Endothelial cell of umbilical vein (primary cell): ENCODE results near the gene SCYL2. TPM values are rescaled to one million over a fixed set of nuclear protein-coding genes. Genes with fewer than 3 reads are reported as not detected.

Source experiments
- BruUV-seq: library from RNA; stranded (reverse); fragments of 400-500 nt; replicated peaks from 2 replicates; lab custom pipeline; 2021; lab: Mats Ljungman, UMichigan
- CTCF ChIA-PET: fragments of 300-600, 350-600 bp; sonication (Branson Sonifier 250); formaldehyde crosslinking; loops from one replicate; lab custom pipeline; 2021; ENCODE audit warnings: antibody characterized with exemption, inconsistent platforms; lab: Charles Lee
- POLR2A ChIA-PET: fragments of 300-600, 350-600 bp; sonication (Branson Sonifier 250); formaldehyde crosslinking; loops from one replicate; lab custom pipeline; 2021; ENCODE audit warnings: antibody characterized with exemption, inconsistent platforms; lab: Charles Lee
- DNase-seq: peaks from one replicate; pipeline ENCODE4 v3.0.0-alpha.2; 2011; ENCODE audit warnings: low read depth, low spot score
- FAIRE-seq: peaks from 2 replicates; lab custom pipeline; 2011; peaks lifted over from hg19 to GRCh38; lab: Jason Lieb, UNC
- H2AFZ ChIP-seq: 2 replicates; pipeline ENCODE4 v1.6.0; 2012; ENCODE audit warnings: low read depth, low read length, control low read depth, inconsistent platforms
- H3K27ac ChIP-seq: 2 replicates; pipeline ENCODE4 v1.5.1; 2011; ENCODE audit warnings: low read depth, mild to moderate bottlenecking, control low read depth, low read length, moderate library complexity; ENCODE audit not compliant: insufficient read depth
- H3K27me3 ChIP-seq, 2 experiments: 2 replicates each; pipeline versions ENCODE4 v1.6.0 to v1.6.1; 2011; ENCODE audit warnings: low read length in 2 of 2, mixed read lengths in 1 of 2; ENCODE audit not compliant: control insufficient read depth in 2 of 2, insufficient read depth in 2 of 2
- H3K36me3 ChIP-seq, 2 experiments: 2 replicates in 1 of 2; 3 replicates in 1 of 2; pipeline ENCODE4 v1.5.1; 2011; ENCODE audit warnings: low read length in 2 of 2, mild to moderate bottlenecking in 1 of 2, moderate library complexity in 1 of 2; ENCODE audit not compliant: control insufficient read depth in 2 of 2, insufficient read depth in 2 of 2; ENCODE audit errors: extremely low read depth in 1 of 2
- H3K4me1 ChIP-seq: 3 replicates; pipeline ENCODE4 v1.5.1; 2011; ENCODE audit warnings: mild to moderate bottlenecking, low read length; ENCODE audit not compliant: control insufficient read depth, insufficient read depth; ENCODE audit errors: extremely low read depth
- H3K4me2 ChIP-seq: 2 replicates; pipeline ENCODE4 v1.6.1; 2011; ENCODE audit warnings: low read length, control low read depth, mixed read lengths; ENCODE audit not compliant: insufficient read depth
- H3K4me3 ChIP-seq, 3 experiments: fragments of 200-600 bp in 1 of 3; sonication (generic), shearing (Covaris generic) in 1 of 3; replicated peaks in 1 of 3; 2 replicates each; pipeline ENCODE4 v1.5.1; 2011 to 2016; ENCODE audit warnings: control low read depth in 3 of 3, low read length in 3 of 3, mild to moderate bottlenecking in 2 of 3, inconsistent platforms in 1 of 3, low read depth in 1 of 3, moderate library complexity in 1 of 3; ENCODE audit not compliant: insufficient read depth in 1 of 3
- H3K79me2 ChIP-seq: 2 replicates; pipeline ENCODE4 v1.6.0; 2012; ENCODE audit warnings: low read length, inconsistent platforms; ENCODE audit not compliant: control insufficient read depth, insufficient read depth
- H3K9ac ChIP-seq: replicated peaks from 2 replicates; pipeline ENCODE3; 2011; ENCODE audit warnings: low read length, control low read depth; ENCODE audit not compliant: insufficient read depth; ENCODE audit errors: extremely low read depth
- H3K9me1 ChIP-seq: replicated peaks from 3 replicates; pipeline ENCODE4 v1.6.0; 2011; ENCODE audit warnings: mild to moderate bottlenecking, low read length; ENCODE audit not compliant: control insufficient read depth, insufficient read depth; ENCODE audit errors: extremely low read depth
- H3K9me3 ChIP-seq: replicated peaks from 2 replicates; pipeline ENCODE4 v1.5.1; 2012; ENCODE audit warnings: low read length, inconsistent platforms; ENCODE audit not compliant: control insufficient read depth, insufficient read depth
- H4K20me1 ChIP-seq: replicated peaks from 2 replicates; pipeline ENCODE3; 2011; ENCODE audit warnings: mild to moderate bottlenecking, low read length; ENCODE audit not compliant: control insufficient read depth, insufficient read depth; ENCODE audit errors: extremely low read depth
- EZH2 ChIP-seq: IDR thresholded peaks from 2 replicates; pipeline ENCODE4 v1.6.1; 2012; ENCODE audit warnings: borderline replicate concordance, low read depth, mild to moderate bottlenecking, moderate library complexity, low read length, inconsistent platforms; ENCODE audit not compliant: severe bottlenecking
- FOS ChIP-seq: IDR thresholded peaks from 2 replicates; pipeline ENCODE4 v1.6.1; 2011; ENCODE audit warnings: mild to moderate bottlenecking, low read length, moderate library complexity, borderline replicate concordance; ENCODE audit not compliant: insufficient read depth
- GATA2 ChIP-seq: IDR thresholded peaks from 2 replicates; pipeline ENCODE4 v1.7.0; 2011; ENCODE audit warnings: low read depth, mild to moderate bottlenecking, moderate library complexity, mixed read lengths, low read length; ENCODE audit not compliant: insufficient read length, insufficient read depth
- JUN ChIP-seq: IDR thresholded peaks from 2 replicates; pipeline ENCODE4 v1.6.1; 2011; ENCODE audit warnings: borderline replicate concordance, low read depth; ENCODE audit not compliant: insufficient read length, insufficient read depth
- MYC ChIP-seq: IDR thresholded peaks from one replicate; pipeline ENCODE4 v1.6.1; 2011; ENCODE audit warnings: mild to moderate bottlenecking, low read depth, low read length
- POLR2A ChIP-seq: IDR thresholded peaks from 2 replicates; pipeline ENCODE4 v1.6.1; 2012; ENCODE audit warnings: low read depth, mild to moderate bottlenecking, control low read depth, low read length
- POLR2AphosphoS5 ChIP-seq: IDR thresholded peaks from 2 replicates; pipeline ENCODE4 v1.6.1; 2012; ENCODE audit warnings: low read depth, mild to moderate bottlenecking, control low read depth, low read length, moderate library complexity; ENCODE audit not compliant: insufficient read depth
- dilution Hi-C: fragments of 300-500 bp; cut with MboI; formaldehyde crosslinking; loops from one replicate; pipeline ENCODE4 v1.15.0; 2019; ENCODE audit warnings: low sequenced_read_pairs; ENCODE audit not compliant: extremely low pct_ligation_motif_present
- intact Hi-C: fragments of 100-400 bp; cut with micrococcal nuclease; formaldehyde crosslinking; loops from one replicate; pipeline ENCODE4 v1.10.0; 2022
- polyA plus RNA-seq, 4 experiments: library from polyadenylated mRNA; depleted of rRNA in 3 of 4; stranded (reverse) in 3 of 4; unstranded in 1 of 4; fragments of >200 nt; gene quantifications; 2 replicates each; pipeline versions ENCODE4 v1.2.1 to v1.2.3, GENCODE V29; 2011 to 2012; ENCODE audit warnings: missing spikeins in 1 of 4
- total RNA-seq: library from RNA; stranded (reverse); gene quantifications from 2 replicates; pipeline ENCODE4 v1.2.3, GENCODE V29; 2021
- TF ChIP-seq, protein P1 (sequence below): IDR thresholded peaks from 2 replicates; pipeline ENCODE4 v1.6.1; 2011; ENCODE audit not compliant: insufficient read depth, insufficient read length
- TF ChIP-seq, protein P2 (sequence below), 2 donors: IDR thresholded peaks; 1 replicate in 1 of 2; 2 replicates in 1 of 2; pipeline ENCODE4 v1.5.1; 2011; ENCODE audit warnings: low read length in 2 of 2, mild to moderate bottlenecking in 2 of 2, moderate library complexity in 2 of 2, control low read depth in 1 of 2, inconsistent platforms in 1 of 2, low read depth in 1 of 2; ENCODE audit not compliant: insufficient read depth in 1 of 2; ENCODE audit errors: extremely low read depth in 1 of 2

The SCYL2 gene
- total and polyA plus RNA-seq, 2 donors (not counting 3 experiments of a cell fraction or from before 2014, with no cell fraction given) = 12.5 to 41.4 TPM

DNA sequence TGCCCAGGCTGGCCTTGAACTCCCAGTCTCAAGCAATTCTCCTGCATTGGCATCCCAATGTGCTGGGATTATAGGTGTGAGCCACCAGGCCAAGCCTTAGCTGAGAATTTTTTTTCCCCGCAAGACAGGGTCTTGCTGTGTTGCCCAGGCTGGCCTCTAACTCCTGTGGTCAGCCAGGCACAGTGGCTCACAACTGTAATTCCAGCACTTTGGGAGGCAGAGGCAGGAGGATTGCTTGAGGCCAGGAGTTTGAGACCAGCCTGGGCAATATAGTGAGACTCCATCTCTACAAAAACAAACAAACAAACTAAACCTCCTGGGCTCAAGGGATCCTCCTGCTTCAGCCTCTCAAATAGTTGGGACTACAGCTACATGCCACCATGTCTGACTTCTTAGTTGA, 27.4 kb upstream of the SCYL2 start:
- Histone ChIP-seq H3K4me2 (no peak overlapping the region), H3K27ac (no peak overlapping the region), H3K36me3 (no peaks in the 10 kb centered on the region), H2AFZ (no peak overlapping the region), H3K9me3 (no peaks in the 10 kb centered on the region), H3K79me2 (no peaks in the 10 kb centered on the region), H3K27me3 (no peaks in the 10 kb centered on the region), H4K20me1 (no peaks in the 10 kb centered on the region), H3K4me1 (no peaks in the 10 kb centered on the region), H3K9ac (no peak overlapping the region), H3K4me3 (no peak overlapping the region), H3K9me1 (no peaks in the 10 kb centered on the region)
- dilution Hi-C loops (no loop called here), intact Hi-C loops (loop anchor here (10.0 kb wide), 1 partner anchor 425 kb away; no protein-coding TSS in a partner anchor)
- DNase-seq = no peak
- no peak for FAIRE-seq
- CTCF ChIA-PET = no interaction called here
- no peak for TF ChIP-seq FOS
- TF ChIP-seq, protein P1, sequence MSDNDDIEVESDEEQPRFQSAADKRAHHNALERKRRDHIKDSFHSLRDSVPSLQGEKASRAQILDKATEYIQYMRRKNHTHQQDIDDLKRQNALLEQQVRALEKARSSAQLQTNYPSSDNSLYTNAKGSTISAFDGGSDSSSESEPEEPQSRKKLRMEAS = no peak
- no peak for TF ChIP-seq EZH2
- no peak for TF ChIP-seq MYC
- TF ChIP-seq, protein P2, sequence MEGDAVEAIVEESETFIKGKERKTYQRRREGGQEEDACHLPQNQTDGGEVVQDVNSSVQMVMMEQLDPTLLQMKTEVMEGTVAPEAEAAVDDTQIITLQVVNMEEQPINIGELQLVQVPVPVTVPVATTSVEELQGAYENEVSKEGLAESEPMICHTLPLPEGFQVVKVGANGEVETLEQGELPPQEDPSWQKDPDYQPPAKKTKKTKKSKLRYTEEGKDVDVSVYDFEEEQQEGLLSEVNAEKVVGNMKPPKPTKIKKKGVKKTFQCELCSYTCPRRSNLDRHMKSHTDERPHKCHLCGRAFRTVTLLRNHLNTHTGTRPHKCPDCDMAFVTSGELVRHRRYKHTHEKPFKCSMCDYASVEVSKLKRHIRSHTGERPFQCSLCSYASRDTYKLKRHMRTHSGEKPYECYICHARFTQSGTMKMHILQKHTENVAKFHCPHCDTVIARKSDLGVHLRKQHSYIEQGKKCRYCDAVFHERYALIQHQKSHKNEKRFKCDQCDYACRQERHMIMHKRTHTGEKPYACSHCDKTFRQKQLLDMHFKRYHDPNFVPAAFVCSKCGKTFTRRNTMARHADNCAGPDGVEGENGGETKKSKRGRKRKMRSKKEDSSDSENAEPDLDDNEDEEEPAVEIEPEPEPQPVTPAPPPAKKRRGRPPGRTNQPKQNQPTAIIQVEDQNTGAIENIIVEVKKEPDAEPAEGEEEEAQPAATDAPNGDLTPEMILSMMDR (IDR thresholded peaks at IDR 0.05; ENCODE audit: extremely low read depth in 1 of 2, insufficient read depth in 1 of 2, low read depth in 1 of 2, low read length in 2 of 2) = no peak
- POLR2A ChIA-PET = no interaction called here
- BruUV-seq = no TSS peak

DNA sequence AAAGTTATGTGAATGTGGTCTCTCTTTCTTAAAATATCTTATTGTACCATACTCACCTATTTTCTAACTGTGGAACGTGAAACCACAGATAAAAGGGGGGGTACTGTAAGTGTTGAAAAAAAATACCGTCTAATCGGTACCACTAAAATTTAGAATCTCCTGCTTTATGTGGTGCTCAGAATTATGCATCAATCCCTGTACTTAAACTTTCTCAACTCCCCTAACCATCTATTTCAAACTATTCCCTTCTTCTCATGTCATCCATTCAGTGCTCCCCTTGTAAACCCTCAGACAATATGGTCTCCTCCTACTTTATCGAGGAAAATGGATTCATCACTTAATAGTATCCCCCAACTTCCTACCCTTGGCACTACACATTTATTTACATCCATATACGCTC, 23.8 kb upstream of the SCYL2 start:
- CTCF ChIA-PET = interaction anchor here (1.5 kb wide), 1 partner anchor 162 kb away, joined by 5 read pairs; no protein-coding TSS in a partner anchor

More for the DNA sequence above, 23.8 kb upstream of the SCYL2 start:
- Histone ChIP-seq H3K27me3 (no peaks in the 10 kb centered on the region), H3K4me1 (no peaks in the 10 kb centered on the region), H3K4me3 (no peak overlapping the region), H3K36me3 (no peaks in the 10 kb centered on the region), H3K9ac (no peak overlapping the region), H3K9me1 (no peaks in the 10 kb centered on the region), H2AFZ (no peak overlapping the region), H4K20me1 (no peaks in the 10 kb centered on the region), H3K4me2 (no peak overlapping the region), H3K9me3 (no peaks in the 10 kb centered on the region), H3K79me2 (no peaks in the 10 kb centered on the region), H3K27ac (no peak overlapping the region)
- TF ChIP-seq MYC = no peak
- TF ChIP-seq FOS = no peak
- no peak for TF ChIP-seq POLR2AphosphoS5
- no peak for TF ChIP-seq GATA2
- TF ChIP-seq EZH2 = no peak
- no peak for TF ChIP-seq POLR2A
- TF ChIP-seq, protein P2 (IDR thresholded peaks at IDR 0.05; ENCODE audit: extremely low read depth in 1 of 2, insufficient read depth in 1 of 2, low read depth in 1 of 2, low read length in 2 of 2) = no peak
- no peak for TF ChIP-seq JUN
- TF ChIP-seq, protein P1 = no peak
- dilution Hi-C loops = no loop called here
- DNase-seq (no peak), FAIRE-seq (no peak)
- POLR2A ChIA-PET = no interaction called here
- intact Hi-C loops = no loop called here
- no TSS peak for BruUV-seq
